ENCODE data around the gene RAP1A.

Gene RAP1A

GRCh38 chr1:111618081-111618480, 1.5 kb upstream of the RAP1A start:
- H3K4me3 ChIP-seq (ENCODE audit: low read depth, low read length): no peak overlapping the region
- no peak for TF ChIP-seq CTCF (IDR thresholded peaks at IDR 0.05; ENCODE audit: control insufficient read depth, extremely low read depth, insufficient read depth)
- DNase-seq (ENCODE audit: low read depth): no peak

GRCh38 chr1:111618961-111619634, 491 bp upstream of the RAP1A start:
- TF ChIP-seq CTCF (IDR thresholded peaks at IDR 0.05; ENCODE audit: control insufficient read depth, extremely low read depth, insufficient read depth): no peak
- DNase-seq (ENCODE audit: low read depth): no peak
- peak overlapping the region; percentile 77 for H3K4me3 ChIP-seq (ENCODE audit: low read depth, low read length)

- no peak for DNase-seq (ENCODE audit: low read depth)
- no peak for TF ChIP-seq CTCF (IDR thresholded peaks at IDR 0.05; ENCODE audit: control insufficient read depth, extremely low read depth, insufficient read depth)
- H3K4me3 ChIP-seq (ENCODE audit: low read depth, low read length): peak overlapping the region; percentile 77
Measured at GRCh38 chr1:111620441-111620971, 917 bp downstream of the RAP1A start.

GRCh38 chr1:111621050-111621449, 1.5 kb downstream of the RAP1A start:
- peak overlapping the region; percentile 77 for H3K4me3 ChIP-seq (ENCODE audit: low read depth, low read length)
- no peak for DNase-seq (ENCODE audit: low read depth)
- TF ChIP-seq CTCF (IDR thresholded peaks at IDR 0.05; ENCODE audit: control insufficient read depth, extremely low read depth, insufficient read depth): no peak

- no peak for TF ChIP-seq CTCF (IDR thresholded peaks at IDR 0.05; ENCODE audit: control insufficient read depth, extremely low read depth, insufficient read depth)
- H3K4me3 ChIP-seq (ENCODE audit: low read depth, low read length): no peak overlapping the region
- DNase-seq (ENCODE audit: low read depth): no peak
Measured at GRCh38 chr1:111622166-111622565, 2.6 kb downstream of the RAP1A start.

GRCh38 chr1:111624382-111624781, 4.8 kb downstream of the RAP1A start:
- no peak overlapping the region for H3K4me3 ChIP-seq (ENCODE audit: low read depth, low read length)
- TF ChIP-seq CTCF (IDR thresholded peaks at IDR 0.05; ENCODE audit: control insufficient read depth, extremely low read depth, insufficient read depth): no peak
- DNase-seq (ENCODE audit: low read depth): no peak

- DNase-seq (ENCODE audit: low read depth): no peak
- TF ChIP-seq CTCF (IDR thresholded peaks at IDR 0.05; ENCODE audit: control insufficient read depth, extremely low read depth, insufficient read depth): no peak
- H3K4me3 ChIP-seq (ENCODE audit: low read depth, low read length): no peak overlapping the region
Measured at GRCh38 chr1:111625276-111625675, 5.7 kb downstream of the RAP1A start.
